GM23248 (cell line): ENCODE results near the gene FBXW7.

Source experiments
- EZH2 ChIP-seq: fragments of 200-600 bp; sonication (generic); IDR thresholded peaks from 2 replicates; pipeline ENCODE4 v1.6.1; 2018; ENCODE audit warnings: antibody characterized with exemption, mild to moderate bottlenecking; ENCODE audit not compliant: insufficient read depth, poor library complexity, severe bottlenecking
- EZH2phosphoT487 ChIP-seq: fragments of 200-600 bp; sonication (generic); IDR thresholded peaks from 2 replicates; pipeline ENCODE4 v1.6.1; 2018; ENCODE audit warnings: antibody characterized with exemption, moderate library complexity, mild to moderate bottlenecking, low read depth; ENCODE audit not compliant: insufficient read depth

DNA sequence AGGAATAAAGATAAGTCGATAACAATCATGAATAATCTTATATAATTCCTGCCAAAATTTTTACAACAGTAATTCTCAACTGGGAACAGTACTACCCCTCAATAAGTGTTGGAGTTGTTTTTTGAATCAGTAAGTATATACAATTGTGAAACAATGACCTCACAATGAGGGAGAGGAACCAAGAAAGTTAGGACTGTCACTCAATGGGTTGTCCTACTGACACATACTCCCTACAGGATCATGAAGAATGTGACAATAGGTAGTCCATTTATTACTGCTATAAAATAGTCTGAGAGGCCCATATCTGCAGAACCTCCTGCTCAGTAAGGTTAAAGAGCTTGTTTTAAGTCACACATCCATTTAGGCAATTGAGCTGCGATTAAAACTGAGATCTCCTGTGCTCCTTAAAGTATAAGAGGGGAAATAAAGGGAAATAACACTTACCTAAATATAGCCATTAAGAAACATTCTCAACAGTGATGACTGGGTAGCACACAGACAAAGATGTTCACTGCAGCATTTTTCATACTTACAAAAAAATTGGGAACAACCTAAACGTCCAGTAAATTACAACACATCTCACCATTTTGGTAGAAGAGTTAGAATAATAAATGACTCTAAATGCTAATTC lies 26.2 kb downstream of the FBXW7 start:
- TF ChIP-seq EZH2 (no peak), EZH2phosphoT487 (no peak)
